Hematopoietic multipotent progenitor cell treated with erythropoietin and hydrocortisone succinate and interleukin-3 and kit ligand, for 8 days (in vitro differentiated cells): ENCODE data around the gene LCE1E.

Source experiments
- DNase-seq: peaks from one replicate; pipeline ENCODE4 v3.0.0-alpha.2; 2015

Gene LCE1E

GRCh38 chr1:152783095-152783494, 3.0 kb upstream of the LCE1E start:
- no peak for DNase-seq

- DNase-seq, result no peak
Observed at GRCh38 chr1:152795686-152796085, 9.6 kb downstream of the LCE1E start.

GRCh38 chr1:152796421-152796820, 10.4 kb downstream of the LCE1E start, which contains the start of gene LCE1D:
Gene LCE1D, plus strand, starts transcription at chr1:152796721. Its CDS starts 1,074 bp downstream, at chr1:152797795.
- no peak for DNase-seq

- no peak for DNase-seq
Observed at GRCh38 chr1:152801333-152801732, 15.3 kb downstream of the LCE1E start.

- no peak for DNase-seq
Observed at GRCh38 chr1:152806576-152806975, 20.5 kb downstream of the LCE1E start, which contains the start of gene LCE1C. Gene LCE1C, minus strand, starts transcription at chr1:152806651. Its CDS starts 1,173 bp downstream, at chr1:152805478.

- DNase-seq, result no peak
Observed at GRCh38 chr1:152811050-152811449, 25.0 kb downstream of the LCE1E start.

GRCh38 chr1:152811671-152812070, 25.6 kb downstream of the LCE1E start, which contains the start of gene LCE1B:
Gene LCE1B, plus strand, starts transcription at chr1:152811971. Its CDS starts 476 bp downstream, at chr1:152812447.
- DNase-seq, result no peak

GRCh38 chr1:152817309-152817708, 31.3 kb downstream of the LCE1E start:
- no peak for DNase-seq

- DNase-seq, result no peak
Observed at GRCh38 chr1:152823294-152823693, 37.2 kb downstream of the LCE1E start.

- no peak for DNase-seq
Observed at GRCh38 chr1:152824964-152825363, 38.9 kb downstream of the LCE1E start.

GRCh38 chr1:152827173-152827572, 41.1 kb downstream of the LCE1E start, which contains the start of gene LCE1A:
Gene LCE1A, plus strand, starts transcription at chr1:152827473. Its CDS starts 0 bp downstream, at chr1:152827473.
- no peak for DNase-seq

- no peak for DNase-seq
Observed at GRCh38 chr1:152836870-152837269, 50.8 kb downstream of the LCE1E start.
